Body of pancreas (tissue), 4 donors: Measurements from ENCODE around the gene HSP90AB1.

Experiments used
- CTCF ChIP-seq, 7 experiments: fragments of 450-650 bp in 4 of 7; fragments of 200-600 bp in 3 of 7; sonication (generic) in 3 of 7; IDR thresholded peaks; one replicate each; pipeline ENCODE4 v1.5.1; 2016 to 2019; ENCODE audit warnings: antibody characterized with exemption in 7 of 7
- POLR2A ChIP-seq, 3 donors: fragments of 450-650 bp; IDR thresholded peaks; one replicate each; pipeline ENCODE4 v1.6.1; 2016; ENCODE audit warnings: antibody characterized with exemption in 3 of 3, mild to moderate bottlenecking in 2 of 3

GRCh38 chr6:44247338-44248302 lies 719 bp downstream of the HSP90AB1 start:
- no peak for TF ChIP-seq CTCF (IDR thresholded peaks at IDR 0.05)
- TF ChIP-seq POLR2A (IDR thresholded peaks at IDR 0.05) = no peak
